NCI-H2107 treated with DMSO at 0.1 percent for 48 hours (cell line): ENCODE results near the gene TENM3.
A peak's percentile ranks its signal among the peaks of the same experiment; 100 is the strongest.

ENCODE experiments used
- DNase-seq: peaks from one replicate; lab custom pipeline; 2025; ENCODE audit not compliant: unreplicated experiment; lab: John Stamatoyannopoulos, UW

The TENM3 gene

GRCh38 chr4:182600093-182600492 lies 356.9 kb downstream of the TENM3 start:
- DNase-seq: no peak

- DNase-seq: no peak
These were observed 357.7 kb downstream of the TENM3 start for GRCh38 chr4:182600856-182601255.

- DNase-seq: peak; percentile 26
These were observed 361.0 kb downstream of the TENM3 start for GRCh38 chr4:182604161-182604622.

GRCh38 chr4:182604953-182605352 lies 361.8 kb downstream of the TENM3 start:
- no peak for DNase-seq

GRCh38 chr4:182608525-182608924 lies 365.3 kb downstream of the TENM3 start:
- DNase-seq: no peak

- no peak for DNase-seq
These were observed 373.3 kb downstream of the TENM3 start for GRCh38 chr4:182616476-182616875.

GRCh38 chr4:182619660-182620059 lies 376.5 kb downstream of the TENM3 start:
- no peak for DNase-seq

GRCh38 chr4:182620111-182620980 lies 377.1 kb downstream of the TENM3 start:
- no peak for DNase-seq

GRCh38 chr4:182624281-182624680 lies 381.1 kb downstream of the TENM3 start:
- DNase-seq: no peak

GRCh38 chr4:182625193-182625592 lies 382.0 kb downstream of the TENM3 start:
- no peak for DNase-seq

GRCh38 chr4:182627996-182628395 lies 384.8 kb downstream of the TENM3 start:
- no peak for DNase-seq

- no peak for DNase-seq
These were observed 385.3 kb downstream of the TENM3 start for GRCh38 chr4:182628544-182628943.

GRCh38 chr4:182629096-182629495 lies 385.9 kb downstream of the TENM3 start:
- no peak for DNase-seq

- no peak for DNase-seq
These were observed 397.3 kb downstream of the TENM3 start for GRCh38 chr4:182640491-182640890.

GRCh38 chr4:182640932-182641331 lies 397.7 kb downstream of the TENM3 start:
- peak; percentile 76 for DNase-seq

GRCh38 chr4:182642831-182643230 lies 399.6 kb downstream of the TENM3 start:
- peak; percentile 17 for DNase-seq

GRCh38 chr4:182643801-182644682 lies 400.8 kb downstream of the TENM3 start:
- peak; percentile 6 for DNase-seq

- no peak for DNase-seq
These were observed 401.5 kb downstream of the TENM3 start for GRCh38 chr4:182644683-182645050.

- no peak for DNase-seq
These were observed 402.3 kb downstream of the TENM3 start for GRCh38 chr4:182645511-182645910.

- no peak for DNase-seq
These were observed 404.6 kb downstream of the TENM3 start for GRCh38 chr4:182647646-182648300.

- DNase-seq: no peak
These were observed 405.6 kb downstream of the TENM3 start for GRCh38 chr4:182648766-182649165.
